Loucy (cell line): ENCODE measurements around the gene PLAAT3.

ENCODE experiments used
- H2AFZ ChIP-seq: fragments of 200-600 bp; sonication (generic); 2 replicates; pipeline ENCODE4 v1.6.0; 2016; ENCODE audit warnings: antibody characterized with exemption, mild to moderate bottlenecking, low read length, moderate library complexity
- H3F3A ChIP-seq: fragments of 200-600 bp; 2 replicates; pipeline ENCODE4 v1.6.0; 2016; ENCODE audit warnings: antibody characterized with exemption, low read depth, mild to moderate bottlenecking
- H3K27me3 ChIP-seq: fragments of 200-600 bp; sonication (generic); 2 replicates; pipeline ENCODE4 v1.6.1; 2014; ENCODE audit warnings: low read length, mild to moderate bottlenecking; ENCODE audit not compliant: insufficient read depth, poor library complexity, severe bottlenecking
- H3K36me3 ChIP-seq: fragments of 200-600 bp; sonication (generic); 2 replicates; pipeline ENCODE4 v1.6.1; 2016; ENCODE audit warnings: low read length; ENCODE audit not compliant: insufficient read depth
- H3K4me1 ChIP-seq: fragments of 200-600 bp; sonication (generic); 2 replicates; pipeline ENCODE4 v1.5.1; 2014; ENCODE audit warnings: low read length, mild to moderate bottlenecking; ENCODE audit not compliant: insufficient read depth, poor library complexity, severe bottlenecking
- H3K4me2 ChIP-seq: fragments of 200-600 bp; sonication (generic); 2 replicates; pipeline ENCODE4 v1.6.0; 2014; ENCODE audit warnings: antibody characterized with exemption, low read length, low read depth, mild to moderate bottlenecking; ENCODE audit not compliant: poor library complexity, severe bottlenecking
- H3K4me3 ChIP-seq: fragments of 200-600 bp; sonication (generic); 2 replicates; pipeline ENCODE4 v1.5.1; 2014; ENCODE audit warnings: low read length, mild to moderate bottlenecking, mixed read lengths; ENCODE audit not compliant: poor library complexity, severe bottlenecking
- H3K79me2 ChIP-seq: fragments of 200-600 bp; sonication (generic); 2 replicates; pipeline ENCODE4 v1.6.1; 2014; ENCODE audit warnings: low read length; ENCODE audit not compliant: insufficient read depth
- H3K9ac ChIP-seq: fragments of 200-600 bp; sonication (generic); 2 replicates; pipeline ENCODE4 v1.6.0; 2014; ENCODE audit warnings: mild to moderate bottlenecking, low read depth, low read length, moderate library complexity; ENCODE audit not compliant: poor library complexity, severe bottlenecking
- H3K9me2 ChIP-seq: fragments of 200-600 bp; sonication (generic); replicated peaks from 2 replicates; pipeline ENCODE4 v1.6.1; 2016; ENCODE audit warnings: low read depth, low read length, mixed read lengths
- H3K9me3 ChIP-seq: fragments of 200-600 bp; sonication (generic); 2 replicates; pipeline ENCODE4 v1.6.1; 2014; ENCODE audit warnings: mild to moderate bottlenecking, antibody characterized with exemption, low read length, low read depth; ENCODE audit not compliant: insufficient read depth
- H4K20me1 ChIP-seq: fragments of 200-600 bp; sonication (generic); 2 replicates; pipeline ENCODE4 v1.6.0; 2014; ENCODE audit warnings: antibody characterized with exemption, low read length, mild to moderate bottlenecking; ENCODE audit not compliant: insufficient read depth, poor library complexity, severe bottlenecking
- EZH2phosphoT487 ChIP-seq: fragments of 200-600 bp; IDR thresholded peaks from 2 replicates; pipeline ENCODE4 v1.6.1; 2018; ENCODE audit warnings: antibody characterized with exemption, mild to moderate bottlenecking, moderate library complexity, borderline replicate concordance
- TF ChIP-seq, protein P1 (sequence below): fragments of 200-600 bp; sonication (generic); conservative IDR thresholded peaks from 2 replicates; pipeline ENCODE4 v1.5.1; 2014; ENCODE audit warnings: mild to moderate bottlenecking, antibody characterized with exemption, low read length

The PLAAT3 gene

DNA sequence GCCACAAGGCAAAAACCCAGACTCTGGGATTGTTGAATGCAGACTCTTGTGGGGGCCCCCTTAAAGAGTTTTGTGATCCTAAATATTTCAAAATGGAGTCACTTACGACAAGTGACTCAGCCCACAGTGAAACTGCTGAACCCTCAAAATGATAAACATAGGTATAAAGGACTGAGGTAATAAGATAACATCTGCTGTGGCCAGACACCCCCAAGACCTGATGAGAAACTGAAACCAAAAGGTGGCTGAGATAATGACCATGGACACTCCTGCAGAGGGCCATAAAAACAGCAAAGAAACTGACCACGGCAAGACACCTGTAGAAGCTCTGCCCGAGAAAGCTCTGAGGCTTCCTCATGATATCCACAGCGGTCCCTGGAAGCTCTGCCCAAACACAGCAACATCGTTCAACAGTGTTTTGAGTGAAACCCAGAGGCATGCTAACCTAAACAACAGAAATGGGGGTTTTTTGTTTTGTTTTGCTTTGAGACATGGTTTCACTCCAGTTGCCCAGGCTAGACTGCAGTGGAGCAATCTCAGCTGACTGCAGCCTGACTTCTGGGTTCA, 79.3 kb downstream of the PLAAT3 start:
- no peak for TF ChIP-seq EZH2phosphoT487
- TF ChIP-seq, protein P1, sequence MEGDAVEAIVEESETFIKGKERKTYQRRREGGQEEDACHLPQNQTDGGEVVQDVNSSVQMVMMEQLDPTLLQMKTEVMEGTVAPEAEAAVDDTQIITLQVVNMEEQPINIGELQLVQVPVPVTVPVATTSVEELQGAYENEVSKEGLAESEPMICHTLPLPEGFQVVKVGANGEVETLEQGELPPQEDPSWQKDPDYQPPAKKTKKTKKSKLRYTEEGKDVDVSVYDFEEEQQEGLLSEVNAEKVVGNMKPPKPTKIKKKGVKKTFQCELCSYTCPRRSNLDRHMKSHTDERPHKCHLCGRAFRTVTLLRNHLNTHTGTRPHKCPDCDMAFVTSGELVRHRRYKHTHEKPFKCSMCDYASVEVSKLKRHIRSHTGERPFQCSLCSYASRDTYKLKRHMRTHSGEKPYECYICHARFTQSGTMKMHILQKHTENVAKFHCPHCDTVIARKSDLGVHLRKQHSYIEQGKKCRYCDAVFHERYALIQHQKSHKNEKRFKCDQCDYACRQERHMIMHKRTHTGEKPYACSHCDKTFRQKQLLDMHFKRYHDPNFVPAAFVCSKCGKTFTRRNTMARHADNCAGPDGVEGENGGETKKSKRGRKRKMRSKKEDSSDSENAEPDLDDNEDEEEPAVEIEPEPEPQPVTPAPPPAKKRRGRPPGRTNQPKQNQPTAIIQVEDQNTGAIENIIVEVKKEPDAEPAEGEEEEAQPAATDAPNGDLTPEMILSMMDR = no peak
- H3K4me3 ChIP-seq = no peak overlapping the region
- H3F3A ChIP-seq = no peaks in the 10 kb centered on the region
- no peaks in the 10 kb centered on the region for H3K36me3 ChIP-seq
- H3K79me2 ChIP-seq = no peaks in the 10 kb centered on the region
- H3K9ac ChIP-seq = peak overlapping the region; percentile 64
- H3K27me3 ChIP-seq = no peaks in the 10 kb centered on the region
- H3K4me1 ChIP-seq = peaks cover 74% of the 10 kb centered on the region
- no peaks in the 10 kb centered on the region for H3K9me2 ChIP-seq
- H3K4me2 ChIP-seq = peak overlapping the region; percentile 77
- H2AFZ ChIP-seq = no peak overlapping the region
- no peaks in the 10 kb centered on the region for H4K20me1 ChIP-seq
- no peaks in the 10 kb centered on the region for H3K9me3 ChIP-seq

DNA sequence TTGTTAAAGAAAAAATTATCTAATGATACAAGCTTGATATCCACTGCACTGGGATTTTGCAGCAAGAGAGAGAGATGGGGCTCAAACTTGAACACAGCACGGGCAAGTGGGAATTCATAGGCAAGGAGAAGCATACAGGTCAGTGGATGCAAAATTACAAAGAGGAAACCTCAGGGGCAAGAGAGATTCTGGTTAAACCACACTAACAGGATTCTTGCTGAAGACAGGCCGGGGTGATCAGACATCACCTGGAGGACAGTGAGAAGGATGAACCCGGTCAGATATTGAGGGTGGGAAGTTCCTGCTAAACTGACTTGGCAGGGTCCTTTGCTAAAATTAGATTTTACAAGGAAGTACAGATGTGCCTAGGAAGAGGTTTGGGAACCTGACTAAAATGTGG, 80.2 kb downstream of the PLAAT3 start:
- H2AFZ ChIP-seq = no peak overlapping the region
- H4K20me1 ChIP-seq = no peaks in the 10 kb centered on the region
- H3K9me2 ChIP-seq = no peaks in the 10 kb centered on the region
- no peaks in the 10 kb centered on the region for H3K36me3 ChIP-seq
- peak overlapping the region; percentile 14 for H3K4me2 ChIP-seq
- no peak overlapping the region for H3K9ac ChIP-seq
- H3K79me2 ChIP-seq = no peaks in the 10 kb centered on the region
- H3K4me3 ChIP-seq = no peak overlapping the region
- H3K27me3 ChIP-seq = no peaks in the 10 kb centered on the region
- H3K9me3 ChIP-seq = no peaks in the 10 kb centered on the region
- TF ChIP-seq, protein P1 = no peak
- no peak for TF ChIP-seq EZH2phosphoT487
- peaks cover 82% of the 10 kb centered on the region for H3K4me1 ChIP-seq
- no peaks in the 10 kb centered on the region for H3F3A ChIP-seq

DNA sequence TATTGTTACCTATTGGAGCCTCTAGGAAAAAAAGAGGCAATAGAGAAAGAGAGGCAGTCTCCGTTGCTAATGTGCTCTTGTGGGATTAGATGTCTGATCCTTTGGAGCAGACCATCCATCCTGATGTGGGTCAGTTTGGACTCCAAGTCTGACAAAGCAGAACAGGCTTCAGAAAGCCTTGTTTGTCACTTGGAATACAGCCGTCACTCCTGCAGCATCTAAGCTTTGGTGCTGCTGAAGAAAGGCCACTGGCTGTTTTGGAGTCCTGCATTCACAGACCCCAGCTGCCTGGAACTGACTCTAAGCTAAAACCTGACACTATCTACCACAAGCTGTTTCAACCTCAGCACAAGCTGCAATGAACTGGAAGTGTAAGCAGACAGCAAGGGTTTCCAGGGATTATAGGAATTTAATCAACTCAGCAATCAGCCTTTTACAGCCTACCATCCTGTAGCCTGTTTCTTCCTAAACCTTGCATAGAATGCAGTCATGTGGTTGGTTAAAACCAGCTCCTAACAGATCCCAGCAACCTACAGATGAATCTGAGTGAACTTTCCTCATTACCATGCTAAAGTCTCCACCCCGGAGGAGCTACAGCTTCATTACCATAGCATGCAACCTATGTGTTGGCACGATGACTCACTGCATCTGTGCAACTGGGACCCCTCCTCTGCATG, 81.3 kb downstream of the PLAAT3 start:
- H4K20me1 ChIP-seq = no peaks in the 10 kb centered on the region
- no peaks in the 10 kb centered on the region for H3K36me3 ChIP-seq
- no peaks in the 10 kb centered on the region for H3K9me2 ChIP-seq
- H3K4me1 ChIP-seq = peaks cover 87% of the 10 kb centered on the region
- H3K4me3 ChIP-seq = no peak overlapping the region
- H3K27me3 ChIP-seq = no peaks in the 10 kb centered on the region
- H3K79me2 ChIP-seq = no peaks in the 10 kb centered on the region
- no peaks in the 10 kb centered on the region for H3K9me3 ChIP-seq
- TF ChIP-seq, protein P1 = no peak
- no peak for TF ChIP-seq EZH2phosphoT487
- H3F3A ChIP-seq = no peaks in the 10 kb centered on the region
- H2AFZ ChIP-seq = peak overlapping the region; percentile 21; the same call in 1 of the 2 replicates
- peak overlapping the region; percentile 71 for H3K4me2 ChIP-seq
- peak overlapping the region; percentile 28 for H3K9ac ChIP-seq
